MCF 10A (cell line): ENCODE results near the gene CRELD2. TPM values are rescaled to one million over a fixed set of nuclear protein-coding genes. Genes with fewer than 3 reads are reported as not detected.
A peak's percentile ranks its signal among the peaks of the same experiment; 100 is the strongest.

Experiments used
- BruUV-seq: library from RNA; stranded (reverse); fragments of 400-500 nt; replicated peaks from 2 replicates; lab custom pipeline; 2021; lab: Mats Ljungman, UMichigan
- CTCF ChIA-PET: fragments of 300-600 bp; sonication (Branson Sonifier 250); formaldehyde crosslinking; extraction: SDS; loops from one replicate; lab custom pipeline; 2021; ENCODE audit warnings: antibody characterized with exemption, inconsistent platforms; lab: Yijun Ruan, JAX
- POLR2A ChIA-PET: fragments of 300-600, 350-650 bp; sonication (Branson Sonifier 250); formaldehyde crosslinking; extraction: SDS; loops from one replicate; lab custom pipeline; 2020; ENCODE audit warnings: antibody characterized with exemption, inconsistent platforms; lab: Yijun Ruan, JAX
- DNase-seq: peaks from one replicate; pipeline ENCODE4 v3.0.0-alpha.2; 2018; ENCODE audit not compliant: unreplicated experiment
- H3K27ac Mint-ChIP-seq: one replicate; pipeline ENCODE4 v1.8.0; 2022; ENCODE audit warnings: mild to moderate bottlenecking, low read depth, mixed read lengths; ENCODE audit not compliant: unreplicated experiment
- H3K27me3 Mint-ChIP-seq: one replicate; pipeline ENCODE4 v1.8.0; 2022; ENCODE audit warnings: mixed read lengths; ENCODE audit not compliant: insufficient read depth, unreplicated experiment
- H3K36me3 Mint-ChIP-seq: one replicate; pipeline ENCODE4 v1.8.0; 2022; ENCODE audit warnings: mild to moderate bottlenecking, moderate library complexity, mixed read lengths; ENCODE audit not compliant: insufficient read depth, unreplicated experiment
- H3K4me1 Mint-ChIP-seq: one replicate; pipeline ENCODE4 v1.8.0; 2022; ENCODE audit warnings: mixed read lengths; ENCODE audit not compliant: insufficient read depth, unreplicated experiment
- H3K4me3 Mint-ChIP-seq: one replicate; pipeline ENCODE4 v1.8.0; 2022; ENCODE audit warnings: mild to moderate bottlenecking, moderate library complexity, mixed read lengths; ENCODE audit not compliant: unreplicated experiment
- H3K9me3 Mint-ChIP-seq: one replicate; pipeline ENCODE4 v1.8.0; 2022; ENCODE audit warnings: mixed read lengths; ENCODE audit not compliant: unreplicated experiment
- CTCF ChIP-seq: fragments of 200-600 bp; IDR thresholded peaks from one replicate; pipeline ENCODE4 v1.8.0; 2022; ENCODE audit warnings: antibody characterized with exemption, mild to moderate bottlenecking; ENCODE audit not compliant: unreplicated experiment
- intact Hi-C: fragments of 100-400 bp; cut with micrococcal nuclease; formaldehyde crosslinking; loops from 2 replicates; pipeline ENCODE4 v1.14.1; 2022
- total RNA-seq: library from RNA; stranded (reverse); gene quantifications from 2 replicates; pipeline ENCODE4 v1.2.3, GENCODE V29; 2022

CRELD2 gene
- total RNA-seq, 1 experiment from 2014 or later: 70.7 TPM

- H3K27ac Mint-ChIP-seq: peak overlapping the region; percentile 1
- no TSS peak for BruUV-seq
These were observed 23.9 kb upstream of the CRELD2 start for GRCh38 chr22:49894322-49895054.

GRCh38 chr22:49896201-49896600 is 22.2 kb upstream of the CRELD2 start:
- Mint-ChIP-seq H3K36me3 (peaks cover 56% of the 10 kb centered on the region), H3K9me3 (peaks cover 5% of the 10 kb centered on the region), H3K4me1 (peaks cover 6% of the 10 kb centered on the region), H3K27ac (no peak overlapping the region), H3K27me3 (no peaks in the 10 kb centered on the region), H3K4me3 (no peak overlapping the region)
- no peak for TF ChIP-seq CTCF
- ChIA-PET POLR2A (no interaction called here), CTCF (no interaction called here)
- no TSS peak for BruUV-seq
- intact Hi-C loops: no loop called here
- DNase-seq: no peak

More at GRCh38 chr22:49894322-49895054, 23.9 kb upstream of the CRELD2 start:
- intact Hi-C loops: no loop called here
- H3K27me3 Mint-ChIP-seq: no peaks in the 10 kb centered on the region
- H3K4me1 Mint-ChIP-seq: peaks cover 7% of the 10 kb centered on the region
- ChIA-PET POLR2A (interaction anchor here (0.7 kb wide), 1 partner anchor 40 kb away, joined by 3 read pairs; no protein-coding TSS in a partner anchor), CTCF (no interaction called here)
- H3K9me3 Mint-ChIP-seq: peaks cover 7% of the 10 kb centered on the region
- no peak for TF ChIP-seq CTCF
- peak; percentile 13 for DNase-seq
- peaks cover 57% of the 10 kb centered on the region for H3K36me3 Mint-ChIP-seq
- H3K4me3 Mint-ChIP-seq: no peak overlapping the region

- no peak overlapping the region for H3K4me3 Mint-ChIP-seq
- H3K36me3 Mint-ChIP-seq: peaks cover 54% of the 10 kb centered on the region
- CTCF ChIA-PET: no interaction called here
- intact Hi-C loops: no loop called here
- no peaks in the 10 kb centered on the region for H3K4me1 Mint-ChIP-seq
- H3K27me3 Mint-ChIP-seq: no peaks in the 10 kb centered on the region
- no peak for DNase-seq
- POLR2A ChIA-PET: no interaction called here
- no peak overlapping the region for H3K27ac Mint-ChIP-seq
- TF ChIP-seq CTCF: no peak
- BruUV-seq: no TSS peak
- no peaks in the 10 kb centered on the region for H3K9me3 Mint-ChIP-seq
These were observed 21.3 kb upstream of the CRELD2 start for GRCh38 chr22:49897015-49897684.

- no peak overlapping the region for H3K27ac Mint-ChIP-seq
- ChIA-PET POLR2A (no interaction called here), CTCF (interaction anchor here (0.7 kb wide), 1 partner anchor 18 kb away, joined by 3 read pairs; no protein-coding TSS in a partner anchor)
- no peaks in the 10 kb centered on the region for H3K9me3 Mint-ChIP-seq
- peaks cover 57% of the 10 kb centered on the region for H3K36me3 Mint-ChIP-seq
- H3K4me1 Mint-ChIP-seq: no peaks in the 10 kb centered on the region
- no peaks in the 10 kb centered on the region for H3K27me3 Mint-ChIP-seq
- intact Hi-C loops: no loop called here
- no peak overlapping the region for H3K4me3 Mint-ChIP-seq
- no TSS peak for BruUV-seq
- DNase-seq: no peak
- no peak for TF ChIP-seq CTCF
These were observed 18.9 kb upstream of the CRELD2 start for GRCh38 chr22:49899530-49899929.
